Activated CD8-positive, alpha-beta T cell treated with anti-CD3 and anti-CD28 coated beads, Interleukin-2, amount 10 ng/mL, durations not matched to agents 7 days and 5 days (primary cell): ENCODE data around the gene HSPA9. TPM values are rescaled to one million over a fixed set of nuclear protein-coding genes. Genes with fewer than 3 reads are reported as not detected.
A peak's percentile ranks its signal among the peaks of the same experiment; 100 is the strongest.

Experiments
- ATAC-seq: fragments of 150-1000 bp; cut with Tn5 transposase; one replicate; pipeline ENCODE4 v1.10.0; 2021; ENCODE audit warnings: moderate library complexity
- CTCF ChIA-PET: fragments of 350-600 bp; sonication (Branson Sonifier 250); formaldehyde crosslinking; loops from one replicate; lab custom pipeline; 2021; ENCODE audit warnings: antibody characterized with exemption; lab: Charles Lee
- POLR2A ChIA-PET: fragments of 350-600 bp; sonication (Branson Sonifier 250); formaldehyde crosslinking; loops from one replicate; lab custom pipeline; 2021; ENCODE audit warnings: antibody characterized with exemption; lab: Charles Lee
- DNase-seq: peaks from one replicate; pipeline ENCODE4 v3.0.0-alpha.2; 2020
- H3K27ac Mint-ChIP-seq: one replicate; pipeline ENCODE4 v1.8.0; 2021; ENCODE audit warnings: mild to moderate bottlenecking, mixed read lengths
- H3K27me3 Mint-ChIP-seq: one replicate; pipeline ENCODE4 v1.8.0; 2021; ENCODE audit warnings: low read depth, mixed read lengths
- H3K36me3 Mint-ChIP-seq: one replicate; pipeline ENCODE4 v1.8.0; 2021; ENCODE audit warnings: low read depth, mixed read lengths
- H3K4me1 Mint-ChIP-seq: one replicate; pipeline ENCODE4 v1.8.0; 2021; ENCODE audit warnings: low read depth, mixed read lengths
- H3K4me3 Mint-ChIP-seq: one replicate; pipeline ENCODE4 v1.8.0; 2021; ENCODE audit warnings: mild to moderate bottlenecking, mixed read lengths
- H3K9me3 Mint-ChIP-seq: one replicate; pipeline ENCODE4 v1.8.0; 2022; ENCODE audit warnings: mixed read lengths; ENCODE audit not compliant: insufficient read depth
- total RNA-seq, 2 experiments: library from RNA; stranded (reverse); gene quantifications; one replicate each; pipeline ENCODE4 v1.2.3, GENCODE V29; 2021

HSPA9 gene
- total RNA-seq, 2 experiments from 2014 or later = 214 to 216 TPM

DNA sequence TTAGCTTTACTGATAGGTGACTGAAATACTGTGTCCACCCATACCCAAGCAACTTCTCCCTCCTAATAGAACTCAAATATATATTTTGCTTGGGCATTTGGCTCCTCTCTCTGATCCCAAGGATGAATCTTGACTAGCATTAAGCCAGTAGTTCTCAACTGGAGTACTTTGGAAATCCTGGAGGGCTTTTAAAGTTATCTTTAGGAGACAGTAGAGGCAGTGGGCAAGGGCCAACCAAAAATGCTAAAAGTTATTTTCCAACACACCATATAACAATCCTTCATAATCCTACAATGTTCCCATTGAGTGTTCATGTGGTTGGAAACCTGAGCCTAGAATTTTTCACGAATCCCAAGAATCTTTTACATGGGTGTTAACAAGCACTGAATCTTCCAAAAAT is 21.1 kb downstream of the HSPA9 start:
- ChIA-PET CTCF (interaction anchor here (0.9 to 1.4 kb wide), 3 partner anchors 12 to 104 kb away, joined by 3 to 4 read pairs (median 3); no protein-coding TSS in a partner anchor), POLR2A (interaction anchor here (1.1 to 1.7 kb wide), 2 partner anchors 11 to 20 kb away, joined by 3 to 10 read pairs; partner anchors contain the start of gene ETF1)
- Mint-ChIP-seq H3K27ac (no peak overlapping the region), H3K4me3 (no peak overlapping the region), H3K27me3 (no peaks in the 10 kb centered on the region), H3K36me3 (peaks cover 61% of the 10 kb centered on the region), H3K4me1 (peaks cover 6% of the 10 kb centered on the region), H3K9me3 (no peaks in the 10 kb centered on the region)
- no peak for ATAC-seq
- DNase-seq = no peak

DNA sequence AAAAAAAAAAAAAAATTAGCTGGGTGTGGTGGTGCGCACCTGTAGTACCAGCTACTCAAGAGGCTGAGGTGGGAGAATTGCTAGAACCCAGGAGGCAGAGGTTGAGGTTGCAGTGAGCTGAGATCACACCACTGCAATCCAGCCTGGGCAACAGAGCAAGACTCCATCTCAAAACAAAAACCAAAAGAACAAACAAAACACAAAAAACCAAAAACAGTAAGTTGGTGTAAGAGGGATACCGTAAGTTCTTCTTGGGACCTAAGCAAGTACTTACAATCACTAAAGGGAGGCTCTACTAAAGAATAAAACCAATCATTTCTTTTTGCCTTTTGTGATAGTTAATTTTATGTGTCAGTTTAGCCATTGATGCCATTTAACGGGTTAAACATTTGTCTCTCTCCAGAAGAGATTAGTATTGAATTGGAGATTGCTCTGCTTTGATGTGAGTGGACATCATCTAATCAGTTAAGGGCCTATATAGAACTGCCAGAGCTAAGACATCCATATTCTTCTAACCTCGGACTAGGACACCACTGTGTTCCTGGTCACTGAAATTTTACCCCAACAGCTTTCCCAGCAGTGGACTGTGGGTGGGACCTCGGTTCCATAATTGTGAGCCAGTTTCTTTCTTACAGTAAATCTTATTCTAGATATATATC is 21.6 kb downstream of the HSPA9 start:
- Mint-ChIP-seq H3K4me1 (peaks cover 6% of the 10 kb centered on the region), H3K27ac (no peak overlapping the region), H3K9me3 (no peaks in the 10 kb centered on the region), H3K4me3 (no peak overlapping the region), H3K36me3 (peaks cover 55% of the 10 kb centered on the region), H3K27me3 (no peaks in the 10 kb centered on the region)
- CTCF ChIA-PET = interaction anchor here (0.6 to 1.0 kb wide), 3 partner anchors 12 to 88 kb away, joined by 3 read pairs; no protein-coding TSS in a partner anchor
- ATAC-seq (no peak), DNase-seq (no peak)
- POLR2A ChIA-PET = interaction anchor here (0.7 to 1.7 kb wide), 4 partner anchors 10 to 740 kb away, joined by 3 to 10 read pairs (median 4); partner anchors contain the start of genes ETF1 and MATR3

GRCh38 chr5:138552657-138553056 is 22.5 kb downstream of the HSPA9 start:
- POLR2A ChIA-PET = interaction anchor here (0.8 to 1.7 kb wide), 3 partner anchors 9 to 13 kb away, joined by 4 to 10 read pairs (median 7); partner anchors contain the start of gene ETF1
- no peaks in the 10 kb centered on the region for H3K27me3 Mint-ChIP-seq
- ATAC-seq = no peak
- CTCF ChIA-PET = interaction anchor here (0.6 kb wide), 1 partner anchor 21 kb away, joined by 3 read pairs; no protein-coding TSS in a partner anchor
- no peak for DNase-seq
- peaks cover 48% of the 10 kb centered on the region for H3K36me3 Mint-ChIP-seq
- no peak overlapping the region for H3K4me3 Mint-ChIP-seq
- H3K4me1 Mint-ChIP-seq = peaks cover 13% of the 10 kb centered on the region
- no peak overlapping the region for H3K27ac Mint-ChIP-seq
- H3K9me3 Mint-ChIP-seq = no peaks in the 10 kb centered on the region

DNA sequence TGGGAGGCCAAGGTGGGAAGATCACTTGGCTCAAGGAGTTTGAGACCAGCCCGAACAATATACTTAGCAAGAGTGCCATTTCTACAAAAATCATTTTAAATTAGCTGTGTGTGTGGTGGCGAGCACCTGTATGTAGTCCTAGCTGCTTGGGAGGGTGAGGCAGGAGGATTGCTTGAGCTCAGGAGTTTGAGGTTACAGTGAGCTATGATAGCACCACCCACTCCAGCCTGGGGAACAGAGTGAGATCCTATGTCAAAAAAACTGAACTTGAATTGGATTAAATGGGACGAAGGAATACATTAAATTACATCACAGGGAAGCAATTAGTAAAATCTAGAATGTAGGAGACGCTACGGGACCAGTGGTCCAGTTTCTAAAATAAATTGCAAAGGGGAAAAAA is 25.8 kb downstream of the HSPA9 start:
- H3K36me3 Mint-ChIP-seq = peaks cover 26% of the 10 kb centered on the region
- H3K9me3 Mint-ChIP-seq = no peaks in the 10 kb centered on the region
- ATAC-seq (no peak), DNase-seq (no peak)
- no peak overlapping the region for H3K4me3 Mint-ChIP-seq
- POLR2A ChIA-PET = no interaction called here
- CTCF ChIA-PET = interaction anchor here (1.4 to 3.5 kb wide), 4 partner anchors 13 to 101 kb away, joined by 5 to 23 read pairs (median 6); no protein-coding TSS in a partner anchor
- no peak overlapping the region for H3K27ac Mint-ChIP-seq
- H3K4me1 Mint-ChIP-seq = peaks cover 38% of the 10 kb centered on the region
- H3K27me3 Mint-ChIP-seq = no peaks in the 10 kb centered on the region

GRCh38 chr5:138545919-138546562 is 29.2 kb downstream of the HSPA9 start:
- Mint-ChIP-seq H3K36me3 (peaks cover 23% of the 10 kb centered on the region), H3K27me3 (no peaks in the 10 kb centered on the region), H3K27ac (peak overlapping the region; percentile 37), H3K4me3 (no peak overlapping the region), H3K9me3 (no peaks in the 10 kb centered on the region), H3K4me1 (peaks cover 47% of the 10 kb centered on the region)
- ChIA-PET CTCF (interaction anchor here (3.5 kb wide), 1 partner anchor 22 kb away, joined by 23 read pairs; no protein-coding TSS in a partner anchor), POLR2A (interaction anchor here (0.6 kb wide), 1 partner anchor 142 kb away, joined by 3 read pairs; no protein-coding TSS in a partner anchor)
- ATAC-seq = no peak
- no peak for DNase-seq

DNA sequence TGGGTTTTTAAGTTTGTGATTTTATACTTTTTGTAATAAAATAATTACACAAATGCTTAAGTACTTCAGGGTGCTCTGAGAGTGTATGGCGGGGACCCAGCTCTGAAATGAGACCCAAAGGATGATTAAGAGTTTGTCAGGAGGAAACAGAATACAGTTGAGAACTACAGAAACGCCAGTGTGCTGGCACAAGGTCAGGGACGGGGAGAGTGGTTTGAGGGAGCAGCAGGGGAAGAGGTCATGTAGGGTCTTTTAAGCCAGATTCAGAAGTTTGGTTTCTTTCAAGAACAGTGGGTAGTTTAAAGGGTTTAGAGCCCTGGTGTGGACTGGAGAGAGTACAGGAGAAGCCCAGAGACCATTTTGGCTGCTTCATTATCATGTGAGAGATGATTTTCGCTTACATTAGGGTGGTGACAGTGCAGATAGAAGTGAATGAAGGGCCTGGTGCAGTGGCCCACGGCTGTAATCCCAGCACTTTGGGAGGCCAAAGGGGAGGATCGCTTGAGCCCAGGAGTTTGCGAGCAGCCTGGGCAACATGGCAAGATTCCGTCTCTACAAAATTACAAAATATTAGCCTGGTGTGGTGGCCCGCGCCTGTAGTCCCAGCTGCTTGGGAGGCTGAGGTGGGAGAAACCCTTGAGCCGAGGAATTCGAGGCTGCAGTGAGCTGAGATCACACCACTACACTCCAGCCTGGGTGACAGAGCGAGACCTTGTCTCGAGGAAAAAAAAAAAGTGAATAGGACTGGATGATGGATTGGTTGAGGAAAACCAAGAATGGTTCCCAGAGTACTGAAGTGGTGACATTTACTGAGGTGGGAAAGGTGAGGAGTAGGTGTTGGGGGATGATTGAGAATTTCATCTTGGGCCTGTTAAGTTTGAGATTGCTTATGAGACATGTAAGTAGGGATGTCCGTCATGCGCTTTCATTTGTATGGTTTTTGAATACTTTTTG is 30.7 kb downstream of the HSPA9 start:
- Mint-ChIP-seq H3K9me3 (no peaks in the 10 kb centered on the region), H3K27me3 (no peaks in the 10 kb centered on the region), H3K4me3 (peak overlapping the region; percentile 94), H3K4me1 (peaks cover 63% of the 10 kb centered on the region), H3K27ac (peak overlapping the region; percentile 100), H3K36me3 (peaks cover 31% of the 10 kb centered on the region)
- ATAC-seq = no peak
- peak; percentile 25 for DNase-seq
- ChIA-PET POLR2A (interaction anchor here (0.6 to 3.5 kb wide), 19 partner anchors 8 to 749 kb away, joined by 3 to 51 read pairs (median 7); partner anchors contain the start of genes CDC25C, EGR1, HSPA9 and MATR3), CTCF (interaction anchor here (0.7 to 2.7 kb wide), 10 partner anchors 12 to 365 kb away, joined by 3 to 16 read pairs (median 7); partner anchors contain the start of genes EGR1, HSPA9 and KDM3B)

- peak overlapping the region; percentile 94 for H3K4me3 Mint-ChIP-seq
- ATAC-seq = peak; percentile 60
- peaks cover 66% of the 10 kb centered on the region for H3K4me1 Mint-ChIP-seq
- ChIA-PET CTCF (interaction anchor here (0.7 to 2.7 kb wide), 9 partner anchors 13 to 192 kb away, joined by 3 to 16 read pairs (median 7); partner anchors contain the start of genes EGR1, HSPA9 and KDM3B), POLR2A (interaction anchor here (0.6 to 3.5 kb wide), 26 partner anchors 7 to 799 kb away, joined by 3 to 51 read pairs (median 6); partner anchors contain the start of genes CDC25C, EGR1, HSPA9 and MATR3)
- H3K27me3 Mint-ChIP-seq = no peaks in the 10 kb centered on the region
- DNase-seq = no peak
- H3K27ac Mint-ChIP-seq = peak overlapping the region; percentile 100
- H3K36me3 Mint-ChIP-seq = peaks cover 37% of the 10 kb centered on the region
- H3K9me3 Mint-ChIP-seq = no peaks in the 10 kb centered on the region
Measured at GRCh38 chr5:138543730-138544104, 31.5 kb downstream of the HSPA9 start.

DNA sequence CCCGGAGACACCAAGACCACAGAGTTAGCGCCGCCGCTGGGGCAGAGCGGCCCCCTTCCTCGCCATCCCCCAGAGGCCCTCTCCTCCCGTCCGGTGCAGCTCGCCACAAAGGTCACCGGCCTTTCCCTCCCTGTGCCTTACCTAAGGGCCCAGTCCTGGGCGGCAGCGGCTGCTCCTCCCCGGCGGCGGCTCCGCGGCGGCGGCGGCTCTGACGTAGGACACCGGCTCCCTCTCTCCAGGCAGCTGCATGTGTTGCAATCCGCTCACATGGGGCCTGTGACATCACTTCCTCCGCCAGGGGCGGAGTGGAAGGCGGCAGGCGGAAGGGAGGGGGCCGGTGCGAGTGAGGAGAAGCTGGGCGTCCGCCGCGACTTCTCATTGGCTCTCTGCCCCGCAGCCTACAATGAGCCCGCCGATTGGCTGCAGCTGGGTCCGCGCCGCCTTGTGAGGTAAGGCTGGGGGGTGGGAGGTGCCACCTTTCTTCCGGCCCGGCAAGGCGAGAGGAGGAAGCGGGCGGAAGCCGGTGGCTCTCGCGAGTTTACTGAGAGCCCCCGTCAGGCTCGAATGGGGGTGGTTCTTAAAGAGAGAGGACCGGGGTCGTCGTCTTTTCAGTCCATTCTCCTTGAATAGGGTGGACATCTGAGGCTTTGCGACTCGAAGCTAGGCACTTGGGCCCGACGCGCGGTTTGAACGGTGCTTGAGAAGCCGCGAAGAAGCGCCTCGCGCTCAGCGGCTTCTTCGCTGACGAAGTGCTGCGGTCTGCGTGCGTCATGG is 32.1 kb downstream of the HSPA9 start, which contains the start of gene ETF1:
TSS of gene ETF1 (minus strand) at position 281 of the 774 bp plus-strand sequence. CDS start 318 bp downstream, outside the sequence.
- POLR2A ChIA-PET = interaction anchor here (0.7 to 3.5 kb wide), 27 partner anchors 8 to 799 kb away, joined by 3 to 51 read pairs (median 5); partner anchors contain the start of genes BRD8, EGR1, FAM53C and HSPA9
- peak within 1 kb of the TSS; percentile 100 for H3K27ac Mint-ChIP-seq
- peaks cover 40% of the 10 kb centered on the region for H3K36me3 Mint-ChIP-seq
- ATAC-seq (peak; percentile 90), DNase-seq (peak; percentile 100)
- CTCF ChIA-PET = interaction anchor here (1.2 to 2.7 kb wide), 9 partner anchors 8 to 191 kb away, joined by 4 to 16 read pairs (median 7); partner anchors contain the start of genes EGR1, HSPA9 and KDM3B
- H3K27me3 Mint-ChIP-seq = no peaks in the 10 kb centered on the region
- peaks cover 62% of the 10 kb centered on the region for H3K4me1 Mint-ChIP-seq
- H3K4me3 Mint-ChIP-seq = peak within 1 kb of the TSS; percentile 94
- H3K9me3 Mint-ChIP-seq = no peaks in the 10 kb centered on the region

GRCh38 chr5:138542180-138542955 is 32.8 kb downstream of the HSPA9 start:
- Mint-ChIP-seq H3K4me1 (peaks cover 57% of the 10 kb centered on the region), H3K27me3 (no peaks in the 10 kb centered on the region), H3K9me3 (no peaks in the 10 kb centered on the region), H3K4me3 (peak overlapping the region; percentile 94), H3K36me3 (peaks cover 39% of the 10 kb centered on the region), H3K27ac (peak overlapping the region; percentile 100)
- ATAC-seq (peak; percentile 0), DNase-seq (no peak)
- CTCF ChIA-PET = interaction anchor here (0.9 to 2.7 kb wide), 8 partner anchors 8 to 189 kb away, joined by 3 to 16 read pairs (median 7); partner anchors contain the start of genes EGR1 and HSPA9
- POLR2A ChIA-PET = interaction anchor here (0.7 to 3.5 kb wide), 19 partner anchors 9 to 596 kb away, joined by 3 to 51 read pairs (median 6); partner anchors contain the start of genes BRD8, EGR1, FAM53C and HSPA9
